GM12801 (cell line): ENCODE results near the gene L1CAM.

Experiments used
- CTCF ChIP-seq: IDR thresholded peaks from one replicate; pipeline ENCODE4 v1.5.1; 2011; ENCODE audit warnings: control low read depth; ENCODE audit not compliant: insufficient read length; ENCODE audit errors: extremely low read depth

L1CAM gene

GRCh38 chrX:153884590-153884989 lies 1.4 kb downstream of the L1CAM start:
- no peak for TF ChIP-seq CTCF

GRCh38 chrX:153884136-153884535 lies 1.8 kb downstream of the L1CAM start:
- TF ChIP-seq CTCF = no peak

- no peak for TF ChIP-seq CTCF
Measured at GRCh38 chrX:153883163-153883843, 2.7 kb downstream of the L1CAM start.

GRCh38 chrX:153882557-153882956 lies 3.4 kb downstream of the L1CAM start:
- no peak for TF ChIP-seq CTCF

- TF ChIP-seq CTCF = no peak
Measured at GRCh38 chrX:153882086-153882498, 3.9 kb downstream of the L1CAM start.

GRCh38 chrX:153881281-153881680 lies 4.7 kb downstream of the L1CAM start:
- TF ChIP-seq CTCF = no peak

GRCh38 chrX:153880440-153880815 lies 5.5 kb downstream of the L1CAM start:
- TF ChIP-seq CTCF = no peak
